GM20431 (cell line): ENCODE data around the gene LRRN4CL.
"Not testable (repeated sequence)": the region's sequence is repeated elsewhere in the genome, so short reads cannot be mapped to it uniquely, and the experiment has no call there.

ENCODE experiments used
- in situ Hi-C: fragments of 300-500 bp; cut with MseI, MboI; formaldehyde crosslinking; loops from one replicate; pipeline ENCODE4 v1.15.0; 2020; ENCODE audit warnings: low sequenced_read_pairs; ENCODE audit not compliant: unreplicated experiment

LRRN4CL gene

DNA sequence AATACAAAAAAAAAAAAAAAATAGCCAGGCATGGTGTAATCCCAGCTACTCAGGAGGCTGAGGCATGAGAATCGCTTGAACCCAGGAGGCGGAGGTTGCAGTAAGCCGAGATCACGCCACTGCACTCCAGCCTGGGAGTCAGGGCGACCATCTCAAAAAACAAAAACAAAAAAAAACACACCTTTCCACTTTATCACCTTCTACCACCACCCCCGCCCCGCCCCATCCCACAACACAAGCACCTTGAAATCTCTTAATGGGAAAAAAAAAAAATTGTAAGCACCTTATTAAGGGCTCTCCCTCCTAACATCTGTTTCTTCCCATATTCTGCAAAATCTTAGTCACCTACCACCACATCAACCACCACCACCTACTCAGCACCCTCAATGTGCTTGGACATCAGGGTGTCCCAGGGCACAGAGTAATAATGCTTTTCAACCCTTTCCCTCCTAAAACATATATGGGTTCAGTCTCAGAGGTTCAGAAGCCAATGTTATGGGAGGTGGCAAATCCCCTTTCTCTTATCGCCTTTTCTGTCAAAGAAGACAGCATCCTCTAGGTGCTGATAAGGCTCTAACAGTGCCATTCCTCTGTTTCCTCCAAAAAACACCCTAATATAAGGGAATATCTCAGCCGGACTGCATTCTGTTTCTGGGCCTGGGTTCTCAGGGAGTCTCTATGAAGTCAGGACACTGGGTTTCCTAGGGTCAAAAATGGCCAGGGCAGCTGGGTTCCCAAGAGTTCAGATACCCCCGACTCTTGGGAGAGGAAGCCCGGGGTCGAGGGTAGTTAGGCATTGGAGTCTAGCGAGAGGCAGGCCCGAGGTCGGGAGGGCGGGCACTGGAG lies 36.9 kb downstream of the LRRN4CL start:
- in situ Hi-C loops = no loop called here

- in situ Hi-C loops = not testable (repeated sequence)
Measured at GRCh38 chr11:62650283-62650682, 39.0 kb downstream of the LRRN4CL start.

GRCh38 chr11:62649486-62649885 lies 39.8 kb downstream of the LRRN4CL start:
- in situ Hi-C loops = no loop called here

DNA sequence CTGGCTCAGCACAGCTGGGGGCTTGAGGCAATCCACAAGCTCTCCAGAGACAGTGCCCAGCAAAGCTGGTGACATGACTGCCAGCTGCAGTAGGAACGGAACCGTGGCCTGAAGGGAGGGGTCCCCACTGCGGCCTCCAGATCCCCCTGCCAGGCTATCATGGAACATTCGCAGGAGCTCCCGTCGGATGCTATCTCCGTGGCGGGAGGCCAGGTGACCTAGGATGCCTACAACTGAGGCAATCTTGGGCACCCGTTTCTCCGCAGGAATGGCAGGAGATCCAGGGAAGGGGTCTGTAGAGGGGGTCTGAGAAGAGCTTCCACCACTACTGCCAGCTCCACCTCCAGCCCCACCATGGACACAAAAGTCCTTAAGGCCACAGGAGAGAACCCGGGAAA lies 40.4 kb downstream of the LRRN4CL start:
- in situ Hi-C loops = no loop called here

DNA sequence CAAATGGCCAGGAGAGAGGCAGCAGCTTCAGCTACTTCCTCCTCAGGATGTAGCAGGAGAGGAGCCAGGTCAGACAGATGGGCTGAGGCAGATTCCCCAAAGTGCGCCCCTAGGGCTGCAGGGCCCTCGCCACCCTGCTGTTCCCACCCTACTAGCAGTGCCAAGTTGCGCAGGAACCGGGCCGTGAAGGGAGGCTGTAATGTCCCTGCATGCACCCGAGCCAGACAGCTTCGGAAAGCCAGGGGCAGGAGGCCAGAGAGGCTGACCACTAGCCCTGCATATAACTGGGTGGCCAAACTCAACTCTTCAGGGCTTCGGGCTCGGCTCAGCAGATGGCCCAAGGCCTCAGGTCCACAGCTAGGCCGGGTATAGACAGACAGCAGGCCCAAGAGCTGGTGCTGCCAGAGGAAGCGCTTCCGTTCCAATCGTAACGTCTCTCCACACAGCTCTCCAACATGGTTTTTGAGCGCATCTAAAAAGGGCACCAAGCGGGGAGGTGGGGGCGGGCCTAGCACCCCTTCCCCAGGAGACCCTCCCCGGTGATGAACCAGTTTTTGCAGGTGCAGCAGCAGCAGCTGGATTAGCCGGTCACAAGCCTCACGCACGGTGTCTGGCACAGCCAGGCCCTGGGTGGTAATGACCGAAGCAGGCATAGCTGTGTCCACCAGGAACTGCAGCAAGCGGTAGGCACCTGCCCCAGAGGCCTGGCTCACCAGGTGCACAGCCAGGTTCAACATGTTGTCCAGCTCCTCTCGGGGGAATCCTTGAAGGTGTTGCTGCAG lies 41.0 kb downstream of the LRRN4CL start:
- in situ Hi-C loops = no loop called here

GRCh38 chr11:62647609-62648005 lies 41.7 kb downstream of the LRRN4CL start:
- in situ Hi-C loops = no loop called here

GRCh38 chr11:62646825-62647608 lies 42.3 kb downstream of the LRRN4CL start:
- in situ Hi-C loops = no loop called here

DNA sequence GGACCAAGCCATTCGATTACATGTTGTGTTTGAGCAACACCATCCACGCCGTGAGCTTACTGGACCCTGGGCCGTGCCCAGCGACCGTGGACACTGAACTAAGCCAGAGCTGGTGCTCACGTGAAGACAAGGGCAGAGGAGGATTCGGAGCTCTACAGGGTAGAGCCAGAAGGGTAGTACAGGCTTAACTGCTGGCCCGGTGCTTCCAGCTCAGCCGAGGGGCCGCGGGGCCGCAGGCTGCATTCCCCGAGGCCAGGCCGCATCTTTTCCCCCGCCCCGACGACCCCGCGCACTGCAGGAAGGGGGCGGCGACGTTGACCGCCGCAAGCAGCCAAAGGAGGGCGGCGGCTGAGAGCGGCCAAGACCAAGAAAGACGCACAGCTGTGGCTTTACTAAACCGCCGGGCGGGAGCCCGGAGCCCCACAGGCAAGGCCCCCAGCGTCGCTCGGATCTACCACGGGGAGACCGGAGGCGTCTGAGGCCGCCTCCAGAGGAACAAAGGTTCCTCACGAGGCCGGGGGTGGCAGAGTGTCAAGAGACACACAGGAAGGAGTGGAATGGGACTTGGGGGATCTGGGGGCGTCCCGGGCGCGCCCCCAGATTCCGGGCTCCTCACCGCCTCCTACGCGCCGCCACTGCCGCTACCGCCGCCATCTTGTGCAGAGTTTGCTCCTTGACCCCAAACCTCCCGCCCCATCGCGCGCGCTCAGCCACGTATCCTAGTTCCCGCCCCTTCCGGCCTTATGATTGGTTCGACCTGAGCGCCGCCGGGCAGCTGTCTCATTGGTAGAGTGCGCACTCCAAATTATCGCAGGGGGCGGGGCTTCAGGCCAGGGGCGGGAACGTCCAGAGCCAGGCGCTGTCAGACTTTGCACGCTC lies 43.1 kb downstream of the LRRN4CL start, which contains the start of gene GANAB:
Gene GANAB (minus strand): TSS at position 668 of the 879 bp plus-strand sequence. CDS start 14 bp downstream, at position 654.
- in situ Hi-C loops = no loop called here

DNA sequence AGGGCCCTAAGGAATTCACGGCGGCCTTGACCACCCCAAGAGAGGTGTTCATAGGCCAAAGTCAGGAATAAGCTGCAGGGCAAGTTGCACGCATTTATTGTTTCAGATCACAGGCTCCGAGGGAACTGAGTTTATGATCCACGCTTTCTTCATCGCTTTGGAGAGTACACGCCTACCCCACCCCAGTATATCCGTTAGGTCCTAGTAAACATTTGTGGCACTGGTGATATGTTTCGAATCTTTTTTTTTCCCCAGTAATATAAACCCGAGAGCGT lies 43.7 kb downstream of the LRRN4CL start:
- in situ Hi-C loops = no loop called here

DNA sequence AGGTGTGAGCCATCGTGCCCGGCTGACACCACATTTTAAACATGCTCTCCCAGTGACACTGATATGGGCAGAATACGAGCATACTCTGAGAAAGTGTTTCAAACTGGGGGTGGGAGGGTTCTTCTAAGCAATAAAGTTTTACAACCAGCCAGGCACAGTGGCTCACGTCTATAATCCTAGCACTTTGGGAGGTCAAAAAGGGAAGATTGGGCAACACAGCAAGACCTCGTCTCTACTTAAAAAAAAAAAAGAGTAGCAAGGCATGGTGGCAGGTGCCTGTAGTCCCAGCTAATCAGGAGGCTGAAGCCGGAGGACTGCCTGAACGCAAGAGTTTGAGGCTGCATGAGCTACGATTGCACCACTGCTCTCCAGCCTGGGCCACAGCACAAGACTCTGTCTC lies 45.1 kb downstream of the LRRN4CL start:
- in situ Hi-C loops = no loop called here
